WTC11 (cell line): ENCODE measurements around the gene UBQLN1. TPM values are rescaled to one million over a fixed set of nuclear protein-coding genes. Genes with fewer than 3 reads are reported as not detected.

Source experiments
- ATAC-seq: fragments of 200-7000 bp; cut with Tn5 transposase; 2 replicates; pipeline ENCODE4 v1.10.0; 2021; ENCODE audit warnings: mild to moderate bottlenecking, moderate library complexity
- CTCF ChIA-PET: fragments of 300-600 bp; sonication (Branson Sonifier 250); formaldehyde crosslinking; loops from one replicate; lab custom pipeline; 2021; ENCODE audit warnings: antibody characterized with exemption; lab: Charles Lee
- POLR2A ChIA-PET: fragments of 350-600 bp; sonication (Branson Sonifier 250); formaldehyde crosslinking; loops from one replicate; lab custom pipeline; 2021; ENCODE audit warnings: antibody characterized with exemption; lab: Charles Lee
- DNase-seq: peaks from one replicate; pipeline ENCODE4 v3.0.0; 2021; ENCODE audit warnings: low spot score
- H3K27ac Mint-ChIP-seq: 2 replicates; pipeline ENCODE4 v1.8.0; 2021; ENCODE audit warnings: mixed read lengths
- H3K27me3 Mint-ChIP-seq: 2 replicates; pipeline ENCODE4 v1.8.0; 2021; ENCODE audit warnings: low read depth, mild to moderate bottlenecking, moderate library complexity, mixed read lengths
- H3K36me3 Mint-ChIP-seq: 2 replicates; pipeline ENCODE4 v1.8.0; 2021; ENCODE audit warnings: mixed read lengths
- H3K4me1 Mint-ChIP-seq: 2 replicates; pipeline ENCODE4 v1.8.0; 2022; ENCODE audit warnings: mixed read lengths
- H3K4me3 Mint-ChIP-seq: 2 replicates; pipeline ENCODE4 v1.8.0; 2021; ENCODE audit warnings: mild to moderate bottlenecking, moderate library complexity, mixed read lengths
- H3K9me3 Mint-ChIP-seq: 2 replicates; pipeline ENCODE4 v1.8.0; 2021; ENCODE audit warnings: mixed read lengths
- ARID4B ChIP-seq: sonication (generic); formaldehyde crosslinking; IDR thresholded peaks from 2 replicates; pipeline ENCODE4 v1.8.0; 2023; ENCODE audit warnings: missing genetic modification reagents, mild to moderate bottlenecking, borderline replicate concordance
- ATF1 ChIP-seq: sonication (generic); formaldehyde crosslinking; IDR thresholded peaks from 2 replicates; pipeline ENCODE4 v1.8.1; 2023; ENCODE audit warnings: mild to moderate bottlenecking, moderate library complexity, missing genetic modification reagents
- FOXK1 ChIP-seq: sonication (generic); formaldehyde crosslinking; IDR thresholded peaks from 2 replicates; pipeline ENCODE4 v1.8.0; 2022; ENCODE audit warnings: mild to moderate bottlenecking, moderate library complexity, missing genetic modification reagents
- JUN ChIP-seq: sonication (generic); formaldehyde crosslinking; IDR thresholded peaks from 2 replicates; pipeline ENCODE4 v1.8.0; 2023; ENCODE audit warnings: mild to moderate bottlenecking, missing genetic modification reagents
- KAT7 ChIP-seq: sonication (generic); formaldehyde crosslinking; IDR thresholded peaks from 2 replicates; pipeline ENCODE4 v1.8.1; 2023; ENCODE audit warnings: missing genetic modification reagents, mild to moderate bottlenecking, borderline replicate concordance
- MLX ChIP-seq: sonication (generic); formaldehyde crosslinking; IDR thresholded peaks from 2 replicates; pipeline ENCODE4 v1.8.1; 2023; ENCODE audit warnings: mild to moderate bottlenecking, missing genetic modification reagents, moderate library complexity
- SMAD3 ChIP-seq: sonication (generic); formaldehyde crosslinking; IDR thresholded peaks from 2 replicates; pipeline ENCODE4 v1.8.0; 2022; ENCODE audit warnings: missing genetic modification reagents, mild to moderate bottlenecking, borderline replicate concordance
- SMAD4 ChIP-seq: sonication (generic); formaldehyde crosslinking; IDR thresholded peaks from 2 replicates; pipeline ENCODE4 v1.8.0; 2022; ENCODE audit warnings: mild to moderate bottlenecking, missing genetic modification reagents
- TCF7 ChIP-seq: sonication (generic); formaldehyde crosslinking; IDR thresholded peaks from 2 replicates; pipeline ENCODE4 v1.8.0; 2022; ENCODE audit warnings: mild to moderate bottlenecking, low read depth, missing genetic modification reagents, moderate library complexity
- ZMAT4 ChIP-seq: fragments of 250-450 bp; sonication (Bioruptor Pico); IDR thresholded peaks from 2 replicates; pipeline ENCODE4 v1.9.0; 2021; ENCODE audit warnings: mild to moderate bottlenecking
- ZNF317 ChIP-seq: sonication (generic); formaldehyde crosslinking; IDR thresholded peaks from 2 replicates; pipeline ENCODE4 v1.8.1; 2023; ENCODE audit warnings: low read depth, mild to moderate bottlenecking, moderate library complexity, missing genetic modification reagents, borderline replicate concordance
- total RNA-seq: library from RNA; stranded (reverse); gene quantifications from 3 replicates; pipeline ENCODE4 v1.2.3, GENCODE V29; 2021
- TF ChIP-seq, protein P1 (sequence below): sonication (generic); formaldehyde crosslinking; IDR thresholded peaks from 2 replicates; pipeline ENCODE4 v1.8.0; 2022; ENCODE audit warnings: missing genetic modification reagents
- TF ChIP-seq, protein P2 (sequence below): fragments of 200-600 bp; IDR thresholded peaks from 2 replicates; pipeline ENCODE4 v1.8.0; 2022; ENCODE audit warnings: antibody characterized with exemption
- TF ChIP-seq, protein P3 (sequence below): sonication (generic); formaldehyde crosslinking; IDR thresholded peaks from 2 replicates; pipeline ENCODE4 v1.8.0; 2022; ENCODE audit warnings: mild to moderate bottlenecking, missing genetic modification reagents
- TF ChIP-seq, protein P4 (sequence below): sonication (generic); formaldehyde crosslinking; IDR thresholded peaks from 2 replicates; pipeline ENCODE4 v1.8.0; 2023; ENCODE audit warnings: missing genetic modification reagents
- TF ChIP-seq, protein P5 (sequence below): sonication (generic); formaldehyde crosslinking; IDR thresholded peaks from 2 replicates; pipeline ENCODE4 v1.8.1; 2023; ENCODE audit warnings: mild to moderate bottlenecking, missing genetic modification reagents, moderate library complexity
- TF ChIP-seq, protein P6 (sequence below): sonication (generic); formaldehyde crosslinking; IDR thresholded peaks from 2 replicates; pipeline ENCODE4 v1.8.1; 2022; ENCODE audit warnings: low read depth, mild to moderate bottlenecking, moderate library complexity, missing genetic modification reagents, borderline replicate concordance

Gene UBQLN1
- total RNA-seq, 1 experiment from 2014 or later: 110 TPM

GRCh38 chr9:83656032-83656680 is 51.6 kb downstream of the UBQLN1 start (continued):
- TF ChIP-seq ARID4B (CRISPR knock-in tag): no peak

DNA sequence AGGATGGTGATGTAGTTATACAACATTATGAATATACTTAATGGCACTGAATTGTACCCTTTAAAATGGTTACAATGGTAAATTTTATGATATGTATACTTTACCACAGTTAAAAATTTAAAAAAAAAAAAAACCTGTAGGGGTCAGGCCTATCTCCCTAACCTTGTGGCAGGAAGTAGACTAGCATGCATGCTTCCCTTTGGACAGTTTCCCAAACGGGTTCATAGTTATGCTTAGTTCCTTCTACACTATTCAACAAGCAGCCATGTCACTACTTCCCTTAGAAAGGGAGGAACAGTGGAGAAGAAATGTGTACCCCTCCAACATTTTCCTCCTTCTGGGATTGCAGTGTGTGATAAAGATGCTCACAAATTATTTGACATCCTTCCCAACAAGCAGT is 52.3 kb downstream of the UBQLN1 start:
- DNase-seq: no peak
- Mint-ChIP-seq H3K4me3 (no peak overlapping the region), H3K36me3 (peaks cover 54% of the 10 kb centered on the region), H3K27ac (no peak overlapping the region), H3K9me3 (peaks cover 15% of the 10 kb centered on the region), H3K4me1 (peaks cover 6% of the 10 kb centered on the region), H3K27me3 (no peaks in the 10 kb centered on the region)
- CTCF ChIA-PET: no interaction called here
- POLR2A ChIA-PET: no interaction called here
- no peak for ATAC-seq
- TF ChIP-seq, protein P1, sequence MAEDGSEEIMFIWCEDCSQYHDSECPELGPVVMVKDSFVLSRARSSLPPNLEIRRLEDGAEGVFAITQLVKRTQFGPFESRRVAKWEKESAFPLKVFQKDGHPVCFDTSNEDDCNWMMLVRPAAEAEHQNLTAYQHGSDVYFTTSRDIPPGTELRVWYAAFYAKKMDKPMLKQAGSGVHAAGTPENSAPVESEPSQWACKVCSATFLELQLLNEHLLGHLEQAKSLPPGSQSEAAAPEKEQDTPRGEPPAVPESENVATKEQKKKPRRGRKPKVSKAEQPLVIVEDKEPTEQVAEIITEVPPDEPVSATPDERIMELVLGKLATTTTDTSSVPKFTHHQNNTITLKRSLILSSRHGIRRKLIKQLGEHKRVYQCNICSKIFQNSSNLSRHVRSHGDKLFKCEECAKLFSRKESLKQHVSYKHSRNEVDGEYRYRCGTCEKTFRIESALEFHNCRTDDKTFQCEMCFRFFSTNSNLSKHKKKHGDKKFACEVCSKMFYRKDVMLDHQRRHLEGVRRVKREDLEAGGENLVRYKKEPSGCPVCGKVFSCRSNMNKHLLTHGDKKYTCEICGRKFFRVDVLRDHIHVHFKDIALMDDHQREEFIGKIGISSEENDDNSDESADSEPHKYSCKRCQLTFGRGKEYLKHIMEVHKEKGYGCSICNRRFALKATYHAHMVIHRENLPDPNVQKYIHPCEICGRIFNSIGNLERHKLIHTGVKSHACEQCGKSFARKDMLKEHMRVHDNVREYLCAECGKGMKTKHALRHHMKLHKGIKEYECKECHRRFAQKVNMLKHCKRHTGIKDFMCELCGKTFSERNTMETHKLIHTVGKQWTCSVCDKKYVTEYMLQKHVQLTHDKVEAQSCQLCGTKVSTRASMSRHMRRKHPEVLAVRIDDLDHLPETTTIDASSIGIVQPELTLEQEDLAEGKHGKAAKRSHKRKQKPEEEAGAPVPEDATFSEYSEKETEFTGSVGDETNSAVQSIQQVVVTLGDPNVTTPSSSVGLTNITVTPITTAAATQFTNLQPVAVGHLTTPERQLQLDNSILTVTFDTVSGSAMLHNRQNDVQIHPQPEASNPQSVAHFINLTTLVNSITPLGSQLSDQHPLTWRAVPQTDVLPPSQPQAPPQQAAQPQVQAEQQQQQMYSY (CRISPR knock-in tag): no peak
- TF ChIP-seq, protein P2, sequence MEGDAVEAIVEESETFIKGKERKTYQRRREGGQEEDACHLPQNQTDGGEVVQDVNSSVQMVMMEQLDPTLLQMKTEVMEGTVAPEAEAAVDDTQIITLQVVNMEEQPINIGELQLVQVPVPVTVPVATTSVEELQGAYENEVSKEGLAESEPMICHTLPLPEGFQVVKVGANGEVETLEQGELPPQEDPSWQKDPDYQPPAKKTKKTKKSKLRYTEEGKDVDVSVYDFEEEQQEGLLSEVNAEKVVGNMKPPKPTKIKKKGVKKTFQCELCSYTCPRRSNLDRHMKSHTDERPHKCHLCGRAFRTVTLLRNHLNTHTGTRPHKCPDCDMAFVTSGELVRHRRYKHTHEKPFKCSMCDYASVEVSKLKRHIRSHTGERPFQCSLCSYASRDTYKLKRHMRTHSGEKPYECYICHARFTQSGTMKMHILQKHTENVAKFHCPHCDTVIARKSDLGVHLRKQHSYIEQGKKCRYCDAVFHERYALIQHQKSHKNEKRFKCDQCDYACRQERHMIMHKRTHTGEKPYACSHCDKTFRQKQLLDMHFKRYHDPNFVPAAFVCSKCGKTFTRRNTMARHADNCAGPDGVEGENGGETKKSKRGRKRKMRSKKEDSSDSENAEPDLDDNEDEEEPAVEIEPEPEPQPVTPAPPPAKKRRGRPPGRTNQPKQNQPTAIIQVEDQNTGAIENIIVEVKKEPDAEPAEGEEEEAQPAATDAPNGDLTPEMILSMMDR: no peak
- TF ChIP-seq JUN (CRISPR knock-in tag) (no peak), KAT7 (CRISPR knock-in tag) (no peak), TCF7 (CRISPR knock-in tag) (no peak), SMAD4 (no peak), FOXK1 (CRISPR knock-in tag) (no peak), ZMAT4 (CRISPR knock-in tag) (no peak), ZNF317 (no peak), ATF1 (no peak), SMAD3 (CRISPR knock-in tag) (no peak), MLX (CRISPR knock-in tag) (no peak)
- TF ChIP-seq, protein P3, sequence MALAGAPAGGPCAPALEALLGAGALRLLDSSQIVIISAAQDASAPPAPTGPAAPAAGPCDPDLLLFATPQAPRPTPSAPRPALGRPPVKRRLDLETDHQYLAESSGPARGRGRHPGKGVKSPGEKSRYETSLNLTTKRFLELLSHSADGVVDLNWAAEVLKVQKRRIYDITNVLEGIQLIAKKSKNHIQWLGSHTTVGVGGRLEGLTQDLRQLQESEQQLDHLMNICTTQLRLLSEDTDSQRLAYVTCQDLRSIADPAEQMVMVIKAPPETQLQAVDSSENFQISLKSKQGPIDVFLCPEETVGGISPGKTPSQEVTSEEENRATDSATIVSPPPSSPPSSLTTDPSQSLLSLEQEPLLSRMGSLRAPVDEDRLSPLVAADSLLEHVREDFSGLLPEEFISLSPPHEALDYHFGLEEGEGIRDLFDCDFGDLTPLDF (CRISPR knock-in tag): no peak
- TF ChIP-seq, protein P4, sequence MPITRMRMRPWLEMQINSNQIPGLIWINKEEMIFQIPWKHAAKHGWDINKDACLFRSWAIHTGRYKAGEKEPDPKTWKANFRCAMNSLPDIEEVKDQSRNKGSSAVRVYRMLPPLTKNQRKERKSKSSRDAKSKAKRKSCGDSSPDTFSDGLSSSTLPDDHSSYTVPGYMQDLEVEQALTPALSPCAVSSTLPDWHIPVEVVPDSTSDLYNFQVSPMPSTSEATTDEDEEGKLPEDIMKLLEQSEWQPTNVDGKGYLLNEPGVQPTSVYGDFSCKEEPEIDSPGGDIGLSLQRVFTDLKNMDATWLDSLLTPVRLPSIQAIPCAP: no peak
- TF ChIP-seq, protein P5, sequence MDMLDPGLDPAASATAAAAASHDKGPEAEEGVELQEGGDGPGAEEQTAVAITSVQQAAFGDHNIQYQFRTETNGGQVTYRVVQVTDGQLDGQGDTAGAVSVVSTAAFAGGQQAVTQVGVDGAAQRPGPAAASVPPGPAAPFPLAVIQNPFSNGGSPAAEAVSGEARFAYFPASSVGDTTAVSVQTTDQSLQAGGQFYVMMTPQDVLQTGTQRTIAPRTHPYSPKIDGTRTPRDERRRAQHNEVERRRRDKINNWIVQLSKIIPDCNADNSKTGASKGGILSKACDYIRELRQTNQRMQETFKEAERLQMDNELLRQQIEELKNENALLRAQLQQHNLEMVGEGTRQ (CRISPR knock-in tag): no peak
- TF ChIP-seq, protein P6, sequence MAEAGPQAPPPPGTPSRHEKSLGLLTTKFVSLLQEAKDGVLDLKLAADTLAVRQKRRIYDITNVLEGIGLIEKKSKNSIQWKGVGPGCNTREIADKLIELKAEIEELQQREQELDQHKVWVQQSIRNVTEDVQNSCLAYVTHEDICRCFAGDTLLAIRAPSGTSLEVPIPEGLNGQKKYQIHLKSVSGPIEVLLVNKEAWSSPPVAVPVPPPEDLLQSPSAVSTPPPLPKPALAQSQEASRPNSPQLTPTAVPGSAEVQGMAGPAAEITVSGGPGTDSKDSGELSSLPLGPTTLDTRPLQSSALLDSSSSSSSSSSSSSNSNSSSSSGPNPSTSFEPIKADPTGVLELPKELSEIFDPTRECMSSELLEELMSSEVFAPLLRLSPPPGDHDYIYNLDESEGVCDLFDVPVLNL (CRISPR knock-in tag): no peak
